Suprapubic skin (tissue), 3 donors: ENCODE measurements around the gene SCTR.

Experiments
- POLR2A ChIP-seq, 2 donors: fragments of 450-650 bp; IDR thresholded peaks; one replicate each; pipeline ENCODE4 v1.6.1; 2017; ENCODE audit warnings: antibody characterized with exemption in 2 of 2, mild to moderate bottlenecking in 2 of 2, moderate library complexity in 2 of 2
- TF ChIP-seq, protein P1 (sequence below), 2 donors: fragments of 200-600 bp in 1 of 2; fragments of 450-650 bp in 1 of 2; sonication (generic) in 1 of 2; IDR thresholded peaks; one replicate each; pipeline ENCODE4 v1.5.1; 2016 to 2019; ENCODE audit warnings: antibody characterized with exemption in 2 of 2, mild to moderate bottlenecking in 1 of 2, moderate library complexity in 1 of 2

GRCh38 chr2:119442226-119442619 is 82.1 kb downstream of the SCTR start:
- TF ChIP-seq, protein P1, sequence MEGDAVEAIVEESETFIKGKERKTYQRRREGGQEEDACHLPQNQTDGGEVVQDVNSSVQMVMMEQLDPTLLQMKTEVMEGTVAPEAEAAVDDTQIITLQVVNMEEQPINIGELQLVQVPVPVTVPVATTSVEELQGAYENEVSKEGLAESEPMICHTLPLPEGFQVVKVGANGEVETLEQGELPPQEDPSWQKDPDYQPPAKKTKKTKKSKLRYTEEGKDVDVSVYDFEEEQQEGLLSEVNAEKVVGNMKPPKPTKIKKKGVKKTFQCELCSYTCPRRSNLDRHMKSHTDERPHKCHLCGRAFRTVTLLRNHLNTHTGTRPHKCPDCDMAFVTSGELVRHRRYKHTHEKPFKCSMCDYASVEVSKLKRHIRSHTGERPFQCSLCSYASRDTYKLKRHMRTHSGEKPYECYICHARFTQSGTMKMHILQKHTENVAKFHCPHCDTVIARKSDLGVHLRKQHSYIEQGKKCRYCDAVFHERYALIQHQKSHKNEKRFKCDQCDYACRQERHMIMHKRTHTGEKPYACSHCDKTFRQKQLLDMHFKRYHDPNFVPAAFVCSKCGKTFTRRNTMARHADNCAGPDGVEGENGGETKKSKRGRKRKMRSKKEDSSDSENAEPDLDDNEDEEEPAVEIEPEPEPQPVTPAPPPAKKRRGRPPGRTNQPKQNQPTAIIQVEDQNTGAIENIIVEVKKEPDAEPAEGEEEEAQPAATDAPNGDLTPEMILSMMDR (IDR thresholded peaks at IDR 0.05): no peak
- no peak for TF ChIP-seq POLR2A (IDR thresholded peaks at IDR 0.05)
